Medulla oblongata (tissue), 1 donor: Measurements from ENCODE around the gene TDRKH.
"Not testable (repeated sequence)": the region's sequence is repeated elsewhere in the genome, so short reads cannot be mapped to it uniquely, and the experiment has no call there.

Source experiments
- DNase-seq: peaks from one replicate; pipeline ENCODE4 v3.0.0-alpha.2; 2015; ENCODE audit errors: extremely low spot score

Gene TDRKH

GRCh38 chr1:151762941-151763921, 27.1 kb downstream of the TDRKH start, which contains the start of gene MRPL9:
Gene MRPL9 (minus strand): TSS chr1:151763496. CDS start chr1:151763479, 17 bp downstream.
- peak; percentile 72 for DNase-seq

DNA sequence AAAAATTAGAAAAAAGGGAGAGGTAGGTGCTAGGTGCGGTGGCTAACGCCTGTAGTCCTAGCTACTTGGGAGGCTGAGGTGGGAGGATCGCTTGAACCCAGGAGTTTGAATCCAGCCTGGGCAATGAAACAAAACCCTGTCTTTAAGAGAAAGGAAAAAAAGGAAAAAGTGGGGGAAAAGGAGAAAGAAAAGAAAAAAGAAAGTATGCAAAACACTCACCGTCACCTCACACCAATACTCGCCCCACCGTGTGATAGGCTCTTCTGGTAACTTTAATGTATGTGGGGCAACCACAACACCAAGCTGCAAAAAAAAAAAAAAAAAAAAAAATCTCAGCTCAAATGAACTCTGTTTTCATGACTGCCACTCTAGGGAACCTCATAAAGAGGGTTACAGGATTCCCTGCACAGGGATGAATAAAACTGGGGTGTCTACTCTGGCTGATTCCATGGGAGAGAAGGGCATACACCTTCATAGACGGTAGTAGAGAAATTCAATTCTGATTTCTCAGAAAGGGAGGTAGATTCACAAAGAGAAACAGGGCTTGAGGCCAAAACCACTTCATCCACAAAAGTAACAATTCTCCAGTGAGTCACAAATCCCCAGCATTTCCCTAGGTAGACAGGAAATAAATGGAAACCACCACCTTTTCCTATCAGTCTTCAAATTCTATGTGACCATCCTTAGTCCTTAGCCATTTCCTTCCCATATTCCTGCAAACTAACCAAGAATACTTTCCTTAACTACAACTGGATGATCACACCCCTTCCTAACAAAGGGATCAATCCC, 29.5 kb downstream of the TDRKH start:
- DNase-seq, result no peak

DNA sequence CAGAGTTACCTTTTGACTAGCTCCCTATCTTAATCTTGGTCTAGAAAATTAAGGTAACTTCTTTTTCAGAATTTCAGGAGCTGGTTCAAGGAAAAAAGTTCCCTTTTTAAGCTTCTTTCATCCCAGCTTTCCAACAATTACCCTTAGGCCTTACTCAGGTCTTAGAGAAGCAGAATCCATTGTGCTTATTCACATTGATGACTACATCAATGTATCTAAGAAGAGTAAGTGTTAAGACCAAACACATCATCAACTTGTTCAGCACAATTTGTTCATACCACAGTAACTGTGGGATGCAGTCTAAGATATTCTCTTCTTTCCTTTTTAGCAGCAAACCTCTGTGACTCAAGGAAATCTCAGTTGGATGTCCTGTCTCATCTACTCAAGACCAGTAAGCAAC, 31.1 kb downstream of the TDRKH start:
- DNase-seq, result no peak

- no peak for DNase-seq
Measured at GRCh38 chr1:151756291-151756690, 34.0 kb downstream of the TDRKH start.

- no peak for DNase-seq
Measured at GRCh38 chr1:151741516-151741915, 48.8 kb downstream of the TDRKH start.

DNA sequence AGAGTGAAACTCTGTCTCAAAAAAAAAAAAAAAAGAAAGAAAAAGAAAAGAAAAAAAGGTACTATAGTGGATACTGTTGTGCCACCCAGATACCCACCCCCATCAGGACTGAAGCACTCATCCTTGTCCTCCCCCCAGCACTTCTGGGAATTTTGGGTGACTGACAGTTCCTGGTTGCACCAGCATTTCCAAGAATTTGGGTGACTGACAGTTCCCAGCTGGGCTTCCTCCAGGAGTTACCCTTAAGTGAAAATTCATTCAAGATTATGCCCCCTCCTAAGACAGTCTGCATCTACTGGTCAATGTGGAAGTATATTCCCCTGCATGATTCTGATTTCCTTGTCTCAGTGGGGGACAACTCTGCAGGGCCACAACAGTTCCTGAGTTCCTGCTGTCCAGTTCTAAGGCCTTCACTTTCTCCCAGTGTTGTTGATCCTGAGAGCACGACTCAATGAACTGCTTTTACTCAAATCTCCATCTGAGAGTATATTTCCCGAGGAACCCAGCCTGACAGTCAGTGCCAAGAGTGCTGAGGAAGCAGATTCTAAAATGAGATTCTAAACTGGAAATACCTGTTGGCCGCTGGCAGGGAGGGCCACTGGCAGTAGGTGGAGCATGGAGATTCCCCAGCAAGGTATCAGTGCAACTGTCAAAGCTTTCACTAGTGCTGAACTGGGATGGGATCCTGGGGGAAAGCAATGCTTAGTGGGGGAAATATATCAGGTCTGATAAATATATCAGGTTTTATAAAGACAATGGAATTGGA, 50.5 kb downstream of the TDRKH start:
- no peak for DNase-seq

- no peak for DNase-seq
Measured at GRCh38 chr1:151737479-151737878, 52.8 kb downstream of the TDRKH start.

DNA sequence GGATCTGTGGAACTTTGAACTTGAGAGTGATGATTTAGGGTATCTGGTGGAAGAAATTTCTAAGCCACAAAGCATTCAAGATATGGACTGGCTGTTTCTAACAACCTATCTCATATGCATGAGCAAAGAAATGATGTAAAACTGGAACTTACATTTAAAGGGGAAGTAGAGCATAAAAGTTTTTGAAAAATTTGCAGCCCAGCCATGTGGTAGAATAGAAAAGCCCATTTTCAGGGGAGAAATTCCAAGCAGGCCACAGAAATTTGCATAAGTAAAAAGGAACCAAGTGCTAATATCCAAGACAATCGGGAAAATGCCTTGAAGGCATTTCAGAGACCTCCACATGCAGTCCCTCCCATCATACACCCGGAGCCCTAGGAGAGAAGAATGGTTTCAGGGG, 53.3 kb downstream of the TDRKH start:
- no peak for DNase-seq

GRCh38 chr1:151733995-151734394, 56.3 kb downstream of the TDRKH start:
- not testable (repeated sequence) for DNase-seq

DNA sequence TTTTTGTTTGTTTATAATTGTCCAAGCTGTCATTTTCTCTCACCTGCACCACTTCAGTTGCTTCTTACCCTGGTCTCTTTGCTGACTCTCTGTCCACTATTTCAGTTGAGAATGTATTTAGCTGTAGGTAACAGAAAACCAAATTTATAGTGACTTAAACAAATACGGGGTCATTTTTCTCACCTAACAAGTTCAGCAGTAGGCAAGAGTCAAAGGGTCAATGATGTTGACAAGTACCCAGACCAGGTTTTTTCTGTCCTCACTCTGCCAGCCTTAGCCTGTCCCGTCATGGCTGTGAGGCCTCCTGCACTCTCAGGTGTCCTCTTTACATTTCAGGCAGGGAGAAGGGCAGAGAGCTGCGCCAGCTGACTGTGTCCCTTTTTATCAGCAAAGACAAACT, 57.2 kb downstream of the TDRKH start:
- no peak for DNase-seq

DNA sequence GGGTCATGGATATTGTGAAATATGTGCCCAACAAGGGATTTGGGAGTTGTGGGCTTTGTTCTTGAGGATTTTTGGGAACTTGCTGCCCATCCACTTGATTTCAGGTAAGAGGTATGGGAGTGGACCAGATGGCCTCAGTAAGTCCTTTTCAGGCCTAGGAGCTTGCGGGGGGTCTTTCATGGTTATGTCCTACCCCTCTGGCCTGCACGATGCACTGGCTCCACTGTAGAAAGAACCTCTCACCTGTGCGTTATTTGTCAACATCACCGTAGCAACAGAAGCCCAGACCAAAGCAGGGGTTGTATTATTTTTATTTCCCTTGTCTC, 60.4 kb downstream of the TDRKH start:
- no peak for DNase-seq

DNA sequence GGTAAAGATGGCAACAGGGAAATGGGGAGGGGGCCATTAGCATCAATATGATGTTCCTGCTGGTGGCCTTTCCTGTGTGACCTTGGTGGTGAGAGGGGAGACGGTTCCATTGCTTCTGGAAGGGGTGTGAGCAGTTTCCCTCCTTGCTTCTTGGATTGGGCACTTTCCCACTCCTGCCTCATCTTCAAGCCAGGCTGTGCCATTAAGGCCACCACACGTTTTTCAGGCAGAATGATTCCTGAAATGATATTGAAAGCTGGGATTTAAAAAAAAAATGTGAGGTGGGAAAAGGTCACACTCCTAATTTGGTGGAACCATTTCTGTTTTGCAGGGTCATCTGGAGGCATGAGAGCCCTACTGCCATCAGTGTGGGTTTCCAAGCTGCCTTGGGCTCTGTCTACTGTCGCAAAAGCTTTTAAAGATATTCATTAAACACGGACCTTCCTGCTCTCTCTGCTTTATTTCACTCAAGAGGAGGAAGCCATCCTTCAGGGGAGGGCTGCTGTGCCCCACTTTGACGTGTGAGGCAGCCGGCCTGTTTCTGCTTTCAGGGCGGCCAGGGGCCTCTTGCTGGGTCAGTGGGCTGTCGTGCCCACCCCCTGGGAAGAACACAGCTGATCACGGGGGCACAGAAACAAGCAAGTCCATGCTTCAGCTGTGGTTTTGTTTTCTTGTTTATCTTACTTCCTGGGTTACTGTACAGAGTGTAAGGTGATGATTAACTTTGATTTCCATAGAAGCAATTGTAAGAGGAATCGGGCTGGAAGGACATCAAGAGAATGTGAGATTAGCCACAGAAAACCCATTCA, 60.9 kb downstream of the TDRKH start:
- no peak for DNase-seq

DNA sequence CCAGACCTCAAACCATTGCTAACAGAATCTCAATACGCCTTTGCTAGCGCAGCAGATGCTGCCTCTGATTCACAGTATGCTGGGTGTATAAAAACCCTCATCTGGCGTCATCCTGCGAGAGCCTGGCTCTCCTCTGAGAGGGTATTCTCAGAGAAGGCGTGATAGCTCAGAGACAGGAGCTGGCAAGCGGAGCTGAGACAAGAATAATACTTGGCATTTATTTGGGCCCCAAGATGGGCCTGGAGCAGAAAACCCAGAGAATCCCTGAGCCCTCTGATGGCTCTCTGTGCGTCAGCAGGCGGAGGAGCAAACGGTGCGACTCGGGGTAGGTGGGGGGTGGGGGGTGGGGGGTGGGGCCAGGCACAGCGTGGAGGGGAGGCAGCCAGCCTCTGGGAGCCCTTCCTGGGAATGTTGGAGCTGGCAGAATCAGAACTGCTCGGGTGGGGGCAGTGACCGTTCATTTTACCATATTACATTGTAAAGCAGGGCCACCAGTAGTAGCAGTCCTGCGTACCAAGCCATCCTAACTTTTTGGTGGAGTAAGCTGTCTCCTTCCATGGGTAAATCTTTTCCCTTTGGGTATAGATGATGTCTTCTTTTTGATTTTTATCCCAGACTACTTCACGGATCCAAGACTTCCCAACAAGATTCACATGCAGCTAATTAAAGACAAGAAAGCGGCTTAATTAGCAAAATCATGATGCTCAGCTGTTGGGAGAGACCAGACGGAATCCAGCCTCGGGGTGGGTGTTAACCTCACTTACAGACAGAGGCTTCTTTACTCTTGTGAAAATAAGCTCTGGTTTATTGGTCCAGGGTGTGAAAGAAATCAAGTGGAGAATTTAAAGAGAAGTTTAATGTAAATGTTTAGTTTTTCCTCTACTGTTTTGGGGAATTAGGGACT, 61.9 kb downstream of the TDRKH start:
- DNase-seq, result peak; percentile 52

- no peak for DNase-seq
Measured at GRCh38 chr1:151723726-151724370, 66.5 kb downstream of the TDRKH start.
